Measurements from ENCODE around the gene DNAAF3. TPM values are rescaled to one million over a fixed set of nuclear protein-coding genes. Genes with fewer than 3 reads are reported as not detected.
A peak's percentile ranks its signal among the peaks of the same experiment; 100 is the strongest.

Gene DNAAF3
- total RNA-seq, 4 donors from 2014 or later = 0.48 to 10.6 (median 3.1) TPM

- no peak for DNase-seq (ENCODE audit: low spot score in 2 of 2)
- H3K36me3 ChIP-seq = no peaks in the 10 kb centered on the region
- H3K9me3 ChIP-seq = no peaks in the 10 kb centered on the region
- 68% methylated on average over 4 of the region's 4 CpGs for WGBS
- H3K27ac ChIP-seq = no peak overlapping the region
- no peak for TF ChIP-seq CTCF (IDR thresholded peaks at IDR 0.05)
- no peak for TF ChIP-seq POLR2A (IDR thresholded peaks at IDR 0.05)
- no peak for TF ChIP-seq POLR2AphosphoS5 (IDR thresholded peaks at IDR 0.05)
- no peak for TF ChIP-seq EP300 (IDR thresholded peaks at IDR 0.05)
- H3K27me3 ChIP-seq = peaks cover 21% of the 10 kb centered on the region
- H3K4me3 ChIP-seq = no peak overlapping the region
- H3K4me1 ChIP-seq = no peaks in the 10 kb centered on the region
Observed at GRCh38 chr19:55197528-55197927, 31.1 kb upstream of the DNAAF3 start.

GRCh38 chr19:55196803-55197202 is 30.4 kb upstream of the DNAAF3 start:
- no peak overlapping the region for H3K27ac ChIP-seq
- no peak for DNase-seq (ENCODE audit: low spot score in 2 of 2)
- no peaks in the 10 kb centered on the region for H3K36me3 ChIP-seq
- H3K4me1 ChIP-seq = no peaks in the 10 kb centered on the region
- WGBS = 90% methylated on average over 10 of the region's 10 CpGs
- peaks cover 21% of the 10 kb centered on the region for H3K27me3 ChIP-seq
- no peak for TF ChIP-seq CTCF (IDR thresholded peaks at IDR 0.05)
- TF ChIP-seq POLR2A (IDR thresholded peaks at IDR 0.05) = no peak
- TF ChIP-seq POLR2AphosphoS5 (IDR thresholded peaks at IDR 0.05) = no peak
- TF ChIP-seq EP300 (IDR thresholded peaks at IDR 0.05) = no peak
- H3K4me3 ChIP-seq = no peak overlapping the region
- H3K9me3 ChIP-seq = no peaks in the 10 kb centered on the region

GRCh38 chr19:55193481-55193880 is 27.1 kb upstream of the DNAAF3 start:
- 74% methylated on average over 12 of the region's 12 CpGs for WGBS

GRCh38 chr19:55189403-55189835 is 23.0 kb upstream of the DNAAF3 start:
- 34% methylated on average over 15 of the region's 15 CpGs for WGBS
- Histone ChIP-seq H3K36me3 (no peaks in the 10 kb centered on the region), H3K4me1 (peaks cover 17% of the 10 kb centered on the region), H3K9me3 (no peaks in the 10 kb centered on the region), H3K27me3 (peaks cover 19% of the 10 kb centered on the region), H3K4me3 (no peak overlapping the region), H3K27ac (peak overlapping the region; percentile 76)
- peak in 1 of 2 donors; percentile 84 for DNase-seq (ENCODE audit: low spot score in 2 of 2)
- TF ChIP-seq CTCF (IDR thresholded peaks at IDR 0.05) (no peak), POLR2AphosphoS5 (IDR thresholded peaks at IDR 0.05) (peak in 2 of 3 donors; percentile 26 to 90)

More at GRCh38 chr19:55193481-55193880, 27.1 kb upstream of the DNAAF3 start:
- Histone ChIP-seq H3K27ac (no peak overlapping the region), H3K36me3 (no peaks in the 10 kb centered on the region), H3K9me3 (no peaks in the 10 kb centered on the region), H3K4me3 (no peak overlapping the region), H3K27me3 (peaks cover 11% of the 10 kb centered on the region), H3K4me1 (peaks cover 14% of the 10 kb centered on the region)
- DNase-seq (ENCODE audit: low spot score in 2 of 2) = no peak
- TF ChIP-seq POLR2A (IDR thresholded peaks at IDR 0.05) (no peak), CTCF (IDR thresholded peaks at IDR 0.05) (no peak), EP300 (IDR thresholded peaks at IDR 0.05) (no peak), POLR2AphosphoS5 (IDR thresholded peaks at IDR 0.05) (no peak)

- Histone ChIP-seq H3K4me1 (peaks cover 17% of the 10 kb centered on the region), H3K9me3 (no peaks in the 10 kb centered on the region), H3K36me3 (no peaks in the 10 kb centered on the region), H3K4me3 (no peak overlapping the region), H3K27ac (peak overlapping the region; percentile 76), H3K27me3 (peaks cover 22% of the 10 kb centered on the region)
- DNase-seq (ENCODE audit: low spot score in 2 of 2) = no peak
- TF ChIP-seq POLR2AphosphoS5 (IDR thresholded peaks at IDR 0.05) = no peak
- TF ChIP-seq POLR2A (IDR thresholded peaks at IDR 0.05) = no peak
- no peak for TF ChIP-seq EP300 (IDR thresholded peaks at IDR 0.05)
- no peak for TF ChIP-seq CTCF (IDR thresholded peaks at IDR 0.05)
- WGBS = 47% methylated on average over 8 of the region's 8 CpGs
Observed at GRCh38 chr19:55188625-55189024, 22.2 kb upstream of the DNAAF3 start.

Measured in suprapubic skin (tissue), 4 donors.